Activated naive CD4-positive, alpha-beta T cell treated with anti-CD3 and anti-CD28 coated beads, Interleukin-2, amount 50 U/mL, for 72 hours (primary cell): ENCODE data around the gene PRDX5. TPM values are rescaled to one million over a fixed set of nuclear protein-coding genes. Genes with fewer than 3 reads are reported as not detected.
A peak's percentile ranks its signal among the peaks of the same experiment; 100 is the strongest.

Experiments
- ATAC-seq, 2 donors: fragments of 150-1000 bp; cut with Tn5 transposase; 2 replicates each; pipeline ENCODE4 v1.10.0; 2021; ENCODE audit warnings: mild to moderate bottlenecking in 2 of 2, moderate library complexity in 2 of 2
- DNase-seq, 2 donors: peaks; one replicate each; pipeline ENCODE4 v3.0.0; 2021 to 2022; ENCODE audit warnings: low spot score in 2 of 2
- H3K27ac Mint-ChIP-seq, 2 donors: one replicate each; pipeline ENCODE4 v1.8.0; 2022; ENCODE audit warnings: mild to moderate bottlenecking in 2 of 2, mixed read lengths in 2 of 2
- H3K36me3 Mint-ChIP-seq, 2 donors: one replicate each; pipeline ENCODE4 v1.8.0; 2022; ENCODE audit warnings: mixed read lengths in 2 of 2
- H3K9me3 Mint-ChIP-seq, 2 donors: one replicate each; pipeline ENCODE4 v1.8.0; 2022; ENCODE audit warnings: mixed read lengths in 2 of 2
- total RNA-seq, 2 donors: library from RNA; stranded (reverse); gene quantifications; one replicate each; pipeline ENCODE4 v1.2.3, GENCODE V29; 2022

The PRDX5 gene
- total RNA-seq, 2 donors from 2014 or later = 131 to 152 TPM

- peak overlapping the region in 1 of 2 donors; percentile 76 for H3K27ac Mint-ChIP-seq
Measured at GRCh38 chr11:64286801-64287159, 31.1 kb upstream of the PRDX5 start.

GRCh38 chr11:64287676-64288352 lies 30.1 kb upstream of the PRDX5 start:
- H3K9me3 Mint-ChIP-seq = no peaks in the 10 kb centered on the region
- DNase-seq = no peak

More at GRCh38 chr11:64286801-64287159, 31.1 kb upstream of the PRDX5 start:
- Mint-ChIP-seq H3K36me3 (peaks cover 5 to 6% of the 10 kb centered on the region in 2 donors), H3K9me3 (no peaks in the 10 kb centered on the region)
- DNase-seq (no peak), ATAC-seq (no peak)

GRCh38 chr11:64288353-64288750 lies 29.6 kb upstream of the PRDX5 start:
- ATAC-seq = no peak
- DNase-seq = no peak
- Mint-ChIP-seq H3K36me3 (peaks cover 5 to 6% of the 10 kb centered on the region in 2 donors), H3K9me3 (no peaks in the 10 kb centered on the region), H3K27ac (no peak overlapping the region)

More at GRCh38 chr11:64287676-64288352, 30.1 kb upstream of the PRDX5 start:
- no peak for ATAC-seq
- Mint-ChIP-seq H3K27ac (no peak overlapping the region), H3K36me3 (peaks cover 5 to 6% of the 10 kb centered on the region in 2 donors)

GRCh38 chr11:64289002-64289564 lies 28.8 kb upstream of the PRDX5 start:
- DNase-seq = no peak
- H3K27ac Mint-ChIP-seq = no peak overlapping the region

GRCh38 chr11:64290352-64291261 lies 27.3 kb upstream of the PRDX5 start:
- no peak overlapping the region for H3K27ac Mint-ChIP-seq
- no peak for DNase-seq
- H3K36me3 Mint-ChIP-seq = peaks cover 5 to 6% of the 10 kb centered on the region in 2 donors
- ATAC-seq = no peak
- H3K9me3 Mint-ChIP-seq = no peaks in the 10 kb centered on the region

More at GRCh38 chr11:64289002-64289564, 28.8 kb upstream of the PRDX5 start:
- Mint-ChIP-seq H3K9me3 (no peaks in the 10 kb centered on the region), H3K36me3 (peaks cover 5 to 6% of the 10 kb centered on the region in 2 donors)
- ATAC-seq = no peak

- no peak for ATAC-seq
- Mint-ChIP-seq H3K9me3 (no peaks in the 10 kb centered on the region), H3K27ac (no peak within 1 kb of the TSS), H3K36me3 (peaks cover 5 to 6% of the 10 kb centered on the region in 2 donors)
- DNase-seq = no peak
Measured at GRCh38 chr11:64291262-64291751, 26.6 kb upstream of the PRDX5 start, which contains the start of gene KCNK4. Gene KCNK4 (plus strand): TSS chr11:64291302. CDS start chr11:64293019, 1,717 bp downstream.

GRCh38 chr11:64291752-64292459 lies 26.0 kb upstream of the PRDX5 start:
- no peak for DNase-seq
- H3K9me3 Mint-ChIP-seq = no peaks in the 10 kb centered on the region
- H3K36me3 Mint-ChIP-seq = peaks cover 5 to 6% of the 10 kb centered on the region in 2 donors
- peak; percentile 52 to 55 for ATAC-seq
- H3K27ac Mint-ChIP-seq = no peak overlapping the region

- Mint-ChIP-seq H3K27ac (no peak overlapping the region), H3K9me3 (no peaks in the 10 kb centered on the region), H3K36me3 (peaks cover 5 to 6% of the 10 kb centered on the region in 2 donors)
- ATAC-seq (peak in 1 of 2 donors; percentile 3), DNase-seq (no peak)
Measured at GRCh38 chr11:64292460-64293254, 25.3 kb upstream of the PRDX5 start.

- ATAC-seq (no peak), DNase-seq (no peak)
- Mint-ChIP-seq H3K27ac (no peak overlapping the region), H3K36me3 (peaks cover 5 to 6% of the 10 kb centered on the region in 2 donors), H3K9me3 (no peaks in the 10 kb centered on the region)
Measured at GRCh38 chr11:64294774-64295173, 23.1 kb upstream of the PRDX5 start.

- no peak for ATAC-seq
- peaks cover 2% of the 10 kb centered on the region in 2 donors for H3K36me3 Mint-ChIP-seq
- no peak for DNase-seq
- no peaks in the 10 kb centered on the region for H3K9me3 Mint-ChIP-seq
- H3K27ac Mint-ChIP-seq = no peak overlapping the region
Measured at GRCh38 chr11:64295760-64296159, 22.2 kb upstream of the PRDX5 start.

GRCh38 chr11:64296236-64296635 lies 21.7 kb upstream of the PRDX5 start:
- ATAC-seq = no peak
- H3K36me3 Mint-ChIP-seq = no peaks in the 10 kb centered on the region
- no peak for DNase-seq
- no peaks in the 10 kb centered on the region for H3K9me3 Mint-ChIP-seq
- no peak overlapping the region for H3K27ac Mint-ChIP-seq

GRCh38 chr11:64296830-64297698 lies 20.9 kb upstream of the PRDX5 start:
- ATAC-seq = no peak
- H3K27ac Mint-ChIP-seq = no peak overlapping the region

GRCh38 chr11:64297699-64298358 lies 20.1 kb upstream of the PRDX5 start:
- H3K36me3 Mint-ChIP-seq = no peaks in the 10 kb centered on the region
- no peaks in the 10 kb centered on the region for H3K9me3 Mint-ChIP-seq
- DNase-seq (no peak), ATAC-seq (no peak)
- no peak overlapping the region for H3K27ac Mint-ChIP-seq

More at GRCh38 chr11:64296830-64297698, 20.9 kb upstream of the PRDX5 start:
- Mint-ChIP-seq H3K36me3 (no peaks in the 10 kb centered on the region), H3K9me3 (no peaks in the 10 kb centered on the region)
- DNase-seq = no peak
